Astrocyte (in vitro differentiated cells and primary cell): ENCODE results near the gene DNER.

Experiments
- EZH2 ChIP-seq: IDR thresholded peaks from 2 replicates; pipeline ENCODE4 v1.6.1; 2012; ENCODE audit warnings: mild to moderate bottlenecking, low read length, inconsistent platforms; ENCODE audit not compliant: insufficient read depth
- TF ChIP-seq, protein P1 (sequence below): IDR thresholded peaks from 2 replicates; pipeline ENCODE4 v1.5.1; 2011; ENCODE audit warnings: low read depth, mild to moderate bottlenecking, inconsistent platforms, low read length, moderate library complexity; ENCODE audit not compliant: insufficient read depth

DNA sequence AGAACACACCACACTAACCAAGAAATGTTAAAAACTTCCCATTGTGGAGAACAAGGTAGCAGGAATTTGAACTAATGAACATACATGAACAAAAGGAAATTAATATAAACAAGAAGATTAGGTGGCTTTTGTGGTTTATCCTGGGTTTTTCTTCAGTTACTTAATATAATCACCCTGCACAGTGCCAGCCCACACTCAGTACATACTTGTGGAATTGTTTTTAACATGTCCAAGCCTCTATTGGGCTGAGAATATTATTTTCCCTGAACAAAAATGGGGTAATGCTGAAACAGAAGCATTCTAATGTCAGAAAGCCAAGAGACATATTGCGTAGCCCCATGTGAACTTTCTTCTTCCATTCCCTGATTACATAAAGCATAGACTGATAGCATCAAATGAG is 202.8 kb downstream of the DNER start:
- TF ChIP-seq, protein P1, sequence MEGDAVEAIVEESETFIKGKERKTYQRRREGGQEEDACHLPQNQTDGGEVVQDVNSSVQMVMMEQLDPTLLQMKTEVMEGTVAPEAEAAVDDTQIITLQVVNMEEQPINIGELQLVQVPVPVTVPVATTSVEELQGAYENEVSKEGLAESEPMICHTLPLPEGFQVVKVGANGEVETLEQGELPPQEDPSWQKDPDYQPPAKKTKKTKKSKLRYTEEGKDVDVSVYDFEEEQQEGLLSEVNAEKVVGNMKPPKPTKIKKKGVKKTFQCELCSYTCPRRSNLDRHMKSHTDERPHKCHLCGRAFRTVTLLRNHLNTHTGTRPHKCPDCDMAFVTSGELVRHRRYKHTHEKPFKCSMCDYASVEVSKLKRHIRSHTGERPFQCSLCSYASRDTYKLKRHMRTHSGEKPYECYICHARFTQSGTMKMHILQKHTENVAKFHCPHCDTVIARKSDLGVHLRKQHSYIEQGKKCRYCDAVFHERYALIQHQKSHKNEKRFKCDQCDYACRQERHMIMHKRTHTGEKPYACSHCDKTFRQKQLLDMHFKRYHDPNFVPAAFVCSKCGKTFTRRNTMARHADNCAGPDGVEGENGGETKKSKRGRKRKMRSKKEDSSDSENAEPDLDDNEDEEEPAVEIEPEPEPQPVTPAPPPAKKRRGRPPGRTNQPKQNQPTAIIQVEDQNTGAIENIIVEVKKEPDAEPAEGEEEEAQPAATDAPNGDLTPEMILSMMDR = no peak
- TF ChIP-seq EZH2 = no peak
